ENCODE measurements around the gene EHBP1.

EHBP1 gene

DNA sequence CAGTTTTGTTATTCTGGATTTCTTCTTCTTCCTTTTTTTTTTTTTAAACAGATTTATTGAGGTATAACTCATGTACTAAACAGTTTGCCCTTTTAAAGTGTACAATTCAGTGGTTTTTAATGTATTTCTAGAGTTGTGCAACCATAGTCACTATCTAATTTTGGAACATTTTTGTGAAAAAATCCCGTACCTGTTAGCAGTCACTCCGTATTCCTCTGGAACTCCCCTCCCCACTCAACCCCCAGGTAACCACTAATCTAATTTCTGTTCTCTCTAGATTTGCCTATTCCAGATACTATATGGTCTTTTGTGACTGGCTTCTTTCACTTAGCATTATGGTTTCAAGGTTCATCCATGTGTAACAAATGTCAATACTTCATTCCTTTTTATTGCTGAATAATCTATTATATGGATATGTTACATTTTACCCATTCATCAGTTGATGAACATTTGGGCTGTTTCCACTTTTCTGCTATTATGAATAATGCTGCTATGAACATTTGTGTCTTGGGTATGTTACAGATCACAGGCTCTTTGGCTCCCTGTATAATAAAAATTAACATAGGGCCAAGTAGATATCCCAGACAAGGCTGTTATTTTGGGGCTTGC is 21.9 kb downstream of the EHBP1 start:
- Histone ChIP-seq H3K4me2 (no peak overlapping the region), H2AFZ (ENCODE audit: low read depth) (no peak overlapping the region), H3K4me1 (ENCODE audit: low read depth, poor library complexity, severe bottlenecking) (no peaks in the 10 kb centered on the region), H3K36me3 (ENCODE audit: insufficient read depth) (no peaks in the 10 kb centered on the region), H3K9ac (no peak overlapping the region), H3K79me2 (ENCODE audit: insufficient read depth, low read depth) (peaks cover 11% of the 10 kb centered on the region; the same call in 1 of the 2 replicates), H3K27me3 (ENCODE audit: insufficient read depth, low read depth) (no peaks in the 10 kb centered on the region), H3K4me3 (IDR thresholded peaks at IDR 0.05; ENCODE audit: insufficient read depth, low read depth, low read length) (no peak overlapping the region), H3K27ac (no peak overlapping the region), H4K20me1 (ENCODE audit: insufficient read depth) (no peaks in the 10 kb centered on the region)
- TF ChIP-seq, protein P1, sequence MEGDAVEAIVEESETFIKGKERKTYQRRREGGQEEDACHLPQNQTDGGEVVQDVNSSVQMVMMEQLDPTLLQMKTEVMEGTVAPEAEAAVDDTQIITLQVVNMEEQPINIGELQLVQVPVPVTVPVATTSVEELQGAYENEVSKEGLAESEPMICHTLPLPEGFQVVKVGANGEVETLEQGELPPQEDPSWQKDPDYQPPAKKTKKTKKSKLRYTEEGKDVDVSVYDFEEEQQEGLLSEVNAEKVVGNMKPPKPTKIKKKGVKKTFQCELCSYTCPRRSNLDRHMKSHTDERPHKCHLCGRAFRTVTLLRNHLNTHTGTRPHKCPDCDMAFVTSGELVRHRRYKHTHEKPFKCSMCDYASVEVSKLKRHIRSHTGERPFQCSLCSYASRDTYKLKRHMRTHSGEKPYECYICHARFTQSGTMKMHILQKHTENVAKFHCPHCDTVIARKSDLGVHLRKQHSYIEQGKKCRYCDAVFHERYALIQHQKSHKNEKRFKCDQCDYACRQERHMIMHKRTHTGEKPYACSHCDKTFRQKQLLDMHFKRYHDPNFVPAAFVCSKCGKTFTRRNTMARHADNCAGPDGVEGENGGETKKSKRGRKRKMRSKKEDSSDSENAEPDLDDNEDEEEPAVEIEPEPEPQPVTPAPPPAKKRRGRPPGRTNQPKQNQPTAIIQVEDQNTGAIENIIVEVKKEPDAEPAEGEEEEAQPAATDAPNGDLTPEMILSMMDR (conservative IDR thresholded peaks at IDR 0.05; ENCODE audit: low read depth, low read length), result no peak

DNA sequence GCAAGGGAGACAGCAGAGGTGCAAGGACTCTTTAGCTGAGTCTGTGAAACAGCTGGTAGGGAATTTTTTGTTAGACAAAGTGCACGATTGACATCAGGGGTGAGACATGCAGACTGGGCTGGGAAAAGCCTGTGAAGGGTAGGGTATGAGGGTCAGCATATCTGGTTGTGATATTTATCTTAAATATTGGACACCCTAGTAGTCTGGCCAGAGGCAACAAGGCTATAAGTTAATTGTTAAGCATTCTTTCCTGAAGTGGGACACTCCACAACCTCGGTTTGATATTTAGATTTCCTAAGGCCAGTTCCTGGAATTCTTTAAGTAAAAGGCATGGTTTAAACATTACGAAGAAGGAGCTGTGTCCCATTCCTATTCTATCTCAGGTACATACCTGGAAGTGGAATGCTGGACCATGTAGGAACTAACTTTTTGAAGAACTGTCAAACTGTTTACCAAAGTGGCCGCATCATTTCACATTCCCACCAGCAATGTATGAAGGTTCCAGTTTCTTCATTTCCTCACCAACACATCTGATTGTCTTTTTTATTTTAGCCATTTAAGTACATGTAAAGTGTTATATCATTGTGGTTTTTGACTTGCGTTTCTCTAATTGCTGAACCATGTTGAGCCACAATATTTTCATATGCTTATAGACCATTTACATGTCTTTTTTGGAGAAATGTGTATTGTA is 22.5 kb downstream of the EHBP1 start:
- H3K4me3 ChIP-seq (IDR thresholded peaks at IDR 0.05; ENCODE audit: insufficient read depth, low read depth, low read length), result no peak overlapping the region
- no peaks in the 10 kb centered on the region for H3K4me1 ChIP-seq (ENCODE audit: low read depth, poor library complexity, severe bottlenecking)
- no peak overlapping the region for H2AFZ ChIP-seq (ENCODE audit: low read depth)
- H3K4me2 ChIP-seq, result no peak overlapping the region
- H3K27ac ChIP-seq, result no peak overlapping the region
- H3K36me3 ChIP-seq (ENCODE audit: insufficient read depth), result no peaks in the 10 kb centered on the region
- H3K27me3 ChIP-seq (ENCODE audit: insufficient read depth, low read depth), result no peaks in the 10 kb centered on the region
- no peak overlapping the region for H3K9ac ChIP-seq
- H3K79me2 ChIP-seq (ENCODE audit: insufficient read depth, low read depth), result peaks cover 8% of the 10 kb centered on the region; the same call in 1 of the 2 replicates
- H4K20me1 ChIP-seq (ENCODE audit: insufficient read depth), result no peaks in the 10 kb centered on the region
- TF ChIP-seq, protein P1 (conservative IDR thresholded peaks at IDR 0.05; ENCODE audit: low read depth, low read length), result no peak

DNA sequence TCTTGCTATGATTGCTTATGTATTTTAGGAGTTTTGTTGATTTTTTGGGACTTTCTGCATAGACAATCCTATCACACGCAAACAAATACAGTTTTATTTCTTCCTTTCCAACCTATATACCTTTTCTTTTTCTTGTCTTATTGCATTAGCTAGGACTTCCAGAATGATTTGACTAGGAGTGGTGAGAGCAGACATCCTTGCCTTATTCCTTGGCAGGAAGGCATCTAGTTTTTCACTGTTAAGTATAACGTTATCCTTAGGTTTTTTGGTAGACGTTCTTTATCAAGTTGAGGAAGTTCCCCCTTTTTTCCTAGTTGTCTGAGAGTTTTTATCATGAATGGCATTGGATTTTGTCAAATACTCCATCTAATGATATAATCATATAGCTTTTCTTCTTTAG is 25.8 kb downstream of the EHBP1 start:
- H3K27me3 ChIP-seq (ENCODE audit: insufficient read depth, low read depth), result no peaks in the 10 kb centered on the region
- no peaks in the 10 kb centered on the region for H3K4me1 ChIP-seq (ENCODE audit: low read depth, poor library complexity, severe bottlenecking)
- TF ChIP-seq, protein P1 (conservative IDR thresholded peaks at IDR 0.05; ENCODE audit: low read depth, low read length), result no peak
- H2AFZ ChIP-seq (ENCODE audit: low read depth), result no peak overlapping the region
- no peaks in the 10 kb centered on the region for H3K36me3 ChIP-seq (ENCODE audit: insufficient read depth)
- no peak overlapping the region for H3K4me2 ChIP-seq
- H3K27ac ChIP-seq, result no peak overlapping the region
- no peak overlapping the region for H3K4me3 ChIP-seq (IDR thresholded peaks at IDR 0.05; ENCODE audit: insufficient read depth, low read depth, low read length)
- no peak overlapping the region for H3K9ac ChIP-seq
- peaks cover 13% of the 10 kb centered on the region; the same call in 1 of the 2 replicates for H3K79me2 ChIP-seq (ENCODE audit: insufficient read depth, low read depth)
- H4K20me1 ChIP-seq (ENCODE audit: insufficient read depth), result no peaks in the 10 kb centered on the region

DNA sequence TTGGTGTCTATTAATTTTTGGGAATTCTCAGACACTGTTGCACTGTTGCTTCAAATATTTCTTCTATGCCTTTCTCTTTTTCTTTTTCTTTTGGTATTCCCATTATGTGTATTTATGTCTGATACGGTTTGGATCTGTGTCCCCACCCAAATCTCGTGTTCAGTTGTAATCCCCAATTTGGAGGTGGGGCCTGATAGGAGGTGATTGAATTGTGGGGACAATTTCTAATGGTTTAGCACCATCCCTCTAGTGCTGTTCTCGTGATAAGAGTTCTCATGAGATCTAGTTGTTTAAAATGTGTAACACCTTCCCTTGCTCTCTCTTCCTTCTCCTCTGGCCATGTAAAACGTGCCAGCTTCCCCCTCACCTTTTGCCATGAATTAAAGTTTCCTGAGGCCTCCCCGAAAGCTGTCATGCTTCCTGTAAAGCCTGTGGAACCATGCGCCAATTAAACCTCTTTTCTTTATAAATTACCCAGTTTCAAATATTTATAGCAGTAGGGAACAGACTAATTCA is 26.8 kb downstream of the EHBP1 start:
- no peak overlapping the region for H3K4me3 ChIP-seq (IDR thresholded peaks at IDR 0.05; ENCODE audit: insufficient read depth, low read depth, low read length)
- no peaks in the 10 kb centered on the region for H4K20me1 ChIP-seq (ENCODE audit: insufficient read depth)
- H3K27ac ChIP-seq, result no peak overlapping the region
- H3K79me2 ChIP-seq (ENCODE audit: insufficient read depth, low read depth), result peaks cover 13% of the 10 kb centered on the region; the same call in 1 of the 2 replicates
- H3K4me2 ChIP-seq, result no peak overlapping the region
- no peak overlapping the region for H2AFZ ChIP-seq (ENCODE audit: low read depth)
- TF ChIP-seq, protein P1 (conservative IDR thresholded peaks at IDR 0.05; ENCODE audit: low read depth, low read length), result no peak
- H3K27me3 ChIP-seq (ENCODE audit: insufficient read depth, low read depth), result no peaks in the 10 kb centered on the region
- no peak overlapping the region for H3K9ac ChIP-seq
- H3K36me3 ChIP-seq (ENCODE audit: insufficient read depth), result no peaks in the 10 kb centered on the region
- H3K4me1 ChIP-seq (ENCODE audit: low read depth, poor library complexity, severe bottlenecking), result no peaks in the 10 kb centered on the region

Measured in KMS-11 (cell line).